Ramos (cell line): Measurements from ENCODE around the gene FAM76B.
"Not testable (repeated sequence)": the region's sequence is repeated elsewhere in the genome, so short reads cannot be mapped to it uniquely, and the experiment has no call there.

Source experiments
- in situ Hi-C: fragments of 300-500 bp; cut with MboI; formaldehyde crosslinking; loops from one replicate; pipeline ENCODE4 v1.14.3; 2022; ENCODE audit warnings: low sequenced_read_pairs; ENCODE audit not compliant: unreplicated experiment

Gene FAM76B

DNA sequence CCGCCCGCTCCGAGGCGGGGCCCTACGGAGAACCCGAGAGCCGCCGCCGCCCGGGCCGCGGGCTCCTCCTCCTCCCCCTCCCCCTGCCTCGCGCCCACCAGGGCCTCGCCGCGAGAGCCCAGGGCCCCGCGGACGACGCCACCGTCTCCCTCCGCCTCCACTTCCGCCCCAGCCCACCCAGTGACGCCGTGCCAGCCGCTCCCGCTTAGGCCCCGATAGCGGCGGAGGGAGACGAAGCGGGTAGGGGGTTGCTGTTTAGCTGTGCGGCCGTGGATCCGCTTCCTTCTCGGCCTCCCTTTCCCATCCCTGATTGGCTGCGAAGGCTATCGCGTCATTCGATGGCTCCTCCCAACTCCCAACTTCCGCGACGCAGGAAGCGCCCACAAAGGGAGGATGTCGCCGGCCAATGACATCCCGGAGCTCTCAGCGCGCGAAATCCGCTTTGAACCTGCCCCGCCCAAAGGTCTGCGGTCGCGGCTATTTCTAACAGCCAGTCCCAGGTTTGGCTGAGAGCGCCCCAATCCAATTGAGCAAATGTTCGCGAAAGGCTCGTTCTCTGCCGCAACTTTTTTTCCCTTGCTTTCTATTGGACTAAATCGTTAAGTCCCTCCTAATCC lies at the start of gene FAM76B:
Gene FAM76B (minus strand): TSS at position 277 of the 617 bp plus-strand sequence. CDS start 304 bp downstream, outside the sequence.
- in situ Hi-C loops, result no loop called here

DNA sequence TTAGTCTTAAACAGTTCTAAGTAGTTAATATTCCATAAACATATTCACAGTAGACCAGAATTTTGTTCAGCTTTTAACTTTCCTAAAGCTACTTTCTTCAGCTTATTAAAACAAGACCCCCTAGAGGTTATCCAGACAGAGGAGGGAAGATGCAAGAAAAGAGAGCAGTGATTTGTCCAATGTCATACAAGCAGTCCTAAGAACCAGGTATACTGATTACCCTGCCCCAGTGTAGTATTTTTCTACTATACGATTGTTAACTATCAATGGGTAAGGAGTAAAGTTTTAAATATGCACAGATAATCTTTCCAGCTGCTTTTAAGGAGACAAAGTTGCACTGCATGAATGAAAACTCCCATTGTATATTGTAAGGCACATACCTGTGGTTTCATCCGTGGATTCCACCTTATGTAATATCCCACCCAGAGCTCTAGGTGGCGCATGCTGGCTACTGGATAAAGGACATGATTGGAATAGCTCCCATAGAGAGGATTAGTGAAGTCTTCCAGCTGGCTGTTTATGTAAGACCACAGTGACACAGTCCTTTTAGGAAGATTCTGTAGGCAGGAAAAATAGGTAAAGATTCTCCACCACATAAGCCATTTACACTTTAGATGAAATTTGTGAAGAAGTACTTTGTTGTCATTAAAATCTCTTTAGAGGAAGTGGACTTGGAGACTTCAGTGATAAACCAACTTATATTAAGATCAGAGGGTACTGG lies 46.3 kb upstream of the FAM76B start:
- in situ Hi-C loops, result loop anchor here (25.0 kb wide), 1 partner anchor 551 kb away; the partner anchor contains the start of genes CCDC82 and JRKL

DNA sequence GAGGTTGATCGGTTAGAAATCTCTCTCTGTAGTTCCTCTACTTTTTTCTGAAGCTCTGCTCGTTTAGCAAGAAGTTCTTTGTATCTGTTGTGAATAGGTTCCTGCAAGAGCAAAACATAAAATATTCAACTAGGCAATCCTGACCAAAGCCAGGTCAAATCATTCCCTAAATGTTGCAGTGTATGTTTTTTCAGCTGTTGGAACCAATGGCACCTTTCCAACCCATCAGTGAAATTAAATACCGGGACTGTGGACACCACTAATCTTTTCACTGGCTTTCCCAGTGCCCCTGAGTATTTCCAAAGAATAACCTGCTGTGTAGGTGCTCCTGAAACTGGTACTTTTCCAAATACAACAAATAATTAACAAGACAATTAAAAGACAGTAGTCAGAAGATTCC lies 45.8 kb upstream of the FAM76B start:
- in situ Hi-C loops, result loop anchor here (25.0 kb wide), 1 partner anchor 552 kb away; the partner anchor contains the start of genes CCDC82 and JRKL

DNA sequence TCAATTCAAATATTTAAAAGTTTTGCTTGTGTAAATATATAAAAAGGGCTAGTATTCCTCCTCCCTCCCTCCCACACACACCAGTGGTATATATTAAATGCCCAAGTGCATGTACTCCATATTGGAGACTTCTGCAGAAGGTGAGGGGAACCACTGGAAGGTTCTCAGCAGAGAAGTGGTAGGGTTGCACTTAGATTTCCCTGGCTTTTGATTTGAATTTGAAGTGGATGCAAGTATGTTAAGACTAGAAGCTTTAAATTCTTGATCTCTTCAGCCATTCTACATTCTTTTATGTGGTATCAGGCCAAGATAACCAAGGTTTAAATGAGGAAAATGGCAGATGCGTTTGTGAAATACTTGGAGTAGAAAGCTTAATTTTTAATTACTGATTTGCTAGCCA lies 43.8 kb upstream of the FAM76B start:
- in situ Hi-C loops, result loop anchor here (25.0 kb wide), 1 partner anchor 554 kb away; the partner anchor contains the start of genes CCDC82 and JRKL

DNA sequence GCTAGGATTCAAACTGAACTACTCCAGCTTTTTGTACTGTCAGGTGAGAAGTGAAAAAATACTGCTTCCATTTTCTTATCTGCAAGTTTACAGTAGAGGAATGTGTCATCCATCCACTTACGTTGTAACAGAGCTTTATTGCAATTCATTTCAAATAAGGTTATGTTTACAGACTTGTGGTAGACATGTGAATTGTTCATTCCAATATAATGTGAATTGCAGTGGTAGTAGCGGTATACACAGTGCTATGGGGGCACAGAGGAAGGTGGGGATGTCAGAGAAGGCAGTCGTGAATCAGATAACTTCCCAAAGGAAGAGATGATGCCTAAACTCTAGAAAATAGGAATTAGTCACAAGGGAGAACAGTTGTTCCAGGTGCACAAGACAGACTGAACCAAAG lies 43.2 kb upstream of the FAM76B start:
- in situ Hi-C loops, result loop anchor here (25.0 kb wide), 1 partner anchor 555 kb away; the partner anchor contains the start of genes CCDC82 and JRKL

DNA sequence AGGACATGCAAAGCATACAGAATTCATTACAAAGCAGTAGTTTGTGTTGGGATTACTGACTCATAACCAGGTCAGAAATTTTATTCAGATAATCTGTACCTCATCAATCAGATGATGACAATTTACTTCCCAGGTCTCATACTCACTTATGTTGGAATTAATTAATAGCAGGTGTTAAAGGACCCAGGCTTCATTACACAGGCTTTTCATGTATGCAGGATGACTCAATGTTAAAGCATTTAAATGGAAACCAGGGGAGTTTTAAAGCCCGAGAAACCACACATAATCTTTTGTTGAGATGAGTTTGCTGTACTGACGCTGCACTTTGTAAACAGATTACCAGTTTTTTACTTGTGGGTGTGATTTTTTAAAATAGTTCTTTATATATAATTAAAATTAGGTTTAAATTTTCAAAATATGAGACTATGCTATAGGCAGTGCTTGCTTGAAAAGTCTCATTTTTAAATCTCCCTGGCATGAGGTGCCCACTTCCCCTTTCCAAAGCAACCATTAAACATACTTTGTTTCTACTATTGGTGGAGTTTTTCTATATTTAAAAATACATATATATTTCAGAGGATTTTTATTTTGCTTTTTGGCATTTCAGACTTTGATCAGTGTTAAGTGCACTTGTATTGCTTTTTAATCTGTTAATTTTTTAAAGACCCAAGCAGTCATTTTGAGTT lies 41.8 kb upstream of the FAM76B start:
- in situ Hi-C loops, result loop anchor here (25.0 kb wide), 1 partner anchor 556 kb away; the partner anchor contains the start of genes CCDC82 and JRKL

DNA sequence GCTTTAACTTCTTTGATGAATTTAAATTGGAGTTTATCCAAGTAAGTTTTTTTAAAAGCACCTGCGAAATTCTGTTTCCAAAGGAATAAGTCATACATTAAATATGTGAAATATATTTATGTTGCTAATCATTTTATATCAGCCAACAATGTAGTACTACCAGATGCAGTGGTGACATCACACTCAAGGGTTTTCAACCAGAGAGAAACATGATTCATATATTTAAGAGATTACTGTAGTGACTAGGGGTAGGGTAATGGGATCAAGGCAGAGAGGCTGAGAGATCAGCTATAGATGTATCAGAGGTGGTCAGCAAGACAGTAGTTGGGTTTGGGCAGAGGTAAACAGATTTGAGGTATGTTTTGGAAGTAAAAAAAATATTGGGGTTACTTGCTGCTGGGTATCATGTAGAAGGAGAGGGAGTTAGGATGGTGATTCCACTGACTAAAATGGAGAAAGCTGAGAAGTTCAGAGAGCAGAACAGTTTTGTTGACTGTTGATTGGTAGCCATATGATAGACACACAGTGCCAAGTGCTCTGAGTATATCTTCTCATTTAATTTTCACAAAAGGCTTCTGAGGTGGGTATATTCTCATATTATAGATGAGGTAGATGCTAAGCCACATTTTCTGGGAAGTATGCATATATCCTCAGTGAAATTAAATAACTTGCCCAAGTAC lies 40.1 kb upstream of the FAM76B start:
- in situ Hi-C loops, result loop anchor here (25.0 kb wide), 1 partner anchor 558 kb away; the partner anchor contains the start of genes CCDC82 and JRKL

DNA sequence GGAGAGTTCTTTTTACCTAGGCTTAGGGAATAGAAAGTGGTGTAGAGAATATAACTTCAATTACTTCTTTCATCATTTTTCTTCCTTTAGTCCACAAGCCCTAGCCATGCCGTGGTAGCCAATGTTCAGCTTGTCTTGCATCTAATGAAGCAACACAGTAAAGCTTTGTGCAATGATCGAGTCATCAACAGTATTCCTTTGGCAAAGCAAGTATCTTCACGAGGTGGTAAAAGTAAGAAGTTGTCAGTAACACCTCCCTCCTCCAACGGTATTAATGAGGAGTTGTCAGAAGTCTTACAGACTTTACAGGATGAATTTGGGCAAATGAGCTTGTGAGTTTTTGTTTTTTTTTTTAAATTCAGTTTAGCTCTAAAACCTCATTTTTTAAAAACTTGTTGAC lies 38.1 kb upstream of the FAM76B start:
- in situ Hi-C loops, result loop anchor here (25.0 kb wide), 1 partner anchor 560 kb away; the partner anchor contains the start of genes CCDC82 and JRKL

DNA sequence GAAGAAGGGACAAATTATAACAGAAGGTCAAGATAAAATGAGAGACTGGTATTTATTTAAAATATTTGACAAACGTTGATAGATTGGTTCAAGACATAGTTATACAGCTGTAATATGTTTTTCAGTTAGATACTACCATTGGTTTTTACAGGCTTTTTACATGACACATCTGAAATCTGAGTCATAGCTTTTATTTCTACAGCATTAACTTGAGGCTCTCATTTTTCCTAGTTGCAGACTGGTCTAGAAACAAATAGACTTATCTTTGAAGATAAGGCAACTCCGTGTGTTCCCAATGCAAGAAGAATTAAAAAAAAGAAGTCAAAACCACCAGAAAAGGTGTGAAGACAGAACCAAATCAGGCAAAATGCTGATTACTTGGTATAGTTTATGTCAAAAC lies 32.1 kb upstream of the FAM76B start:
- in situ Hi-C loops, result no loop called here

DNA sequence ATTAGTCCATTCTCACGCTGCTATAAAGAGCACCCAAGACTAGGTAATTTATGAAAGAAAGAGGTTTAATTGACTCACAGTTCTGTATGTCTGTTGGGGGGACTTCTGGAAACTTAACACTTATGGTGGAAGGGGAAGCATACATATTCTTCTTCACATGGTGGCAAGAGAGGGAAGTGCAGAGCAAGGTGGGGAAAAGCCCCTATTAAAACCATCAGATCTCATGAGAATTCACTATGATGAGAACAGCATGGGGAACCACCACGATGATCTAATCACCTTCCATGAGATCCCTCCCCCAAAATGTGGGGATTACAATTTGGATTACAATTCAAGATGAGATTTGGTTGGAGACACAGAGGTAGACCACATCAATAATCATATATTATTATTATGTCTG lies 26.5 kb upstream of the FAM76B start:
- in situ Hi-C loops, result no loop called here

DNA sequence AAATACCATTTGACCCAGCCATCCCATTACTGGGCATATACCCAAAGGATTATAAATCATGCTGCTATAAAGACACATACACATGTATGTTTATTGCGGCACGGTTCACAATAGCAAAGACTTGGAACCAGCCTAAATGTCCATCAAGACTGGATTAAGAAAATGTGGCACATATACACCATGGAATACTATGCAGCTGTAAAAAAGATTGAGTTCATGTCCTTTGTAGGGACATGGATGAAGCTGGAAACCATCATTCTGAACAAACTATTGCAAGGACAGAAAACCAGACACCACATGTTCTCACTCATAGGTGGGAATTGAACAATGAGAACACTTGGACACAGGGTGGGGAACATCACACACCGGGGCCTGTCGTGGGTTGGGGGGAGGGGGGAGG lies 21.5 kb upstream of the FAM76B start:
- in situ Hi-C loops, result not testable (repeated sequence)

DNA sequence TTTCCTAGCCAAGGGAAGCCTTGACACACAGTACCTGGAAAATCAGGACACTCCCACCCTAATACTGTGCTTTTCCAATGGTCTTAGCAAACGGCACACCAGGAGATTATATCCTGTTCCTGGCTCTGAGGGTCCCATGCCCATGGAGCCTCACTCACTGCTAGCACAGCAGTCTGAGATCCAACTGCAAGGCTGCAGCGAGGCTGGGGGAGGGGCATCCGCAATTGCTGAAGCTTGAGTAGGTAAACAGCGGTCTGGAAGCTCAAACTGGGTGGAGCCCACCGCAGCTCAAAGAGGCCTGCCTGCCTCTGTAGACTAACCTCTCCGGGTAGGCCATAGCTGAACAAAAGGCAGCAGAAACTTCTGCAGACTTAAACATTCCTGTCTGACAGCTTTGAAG lies 16.9 kb upstream of the FAM76B start:
- in situ Hi-C loops, result not testable (repeated sequence)

DNA sequence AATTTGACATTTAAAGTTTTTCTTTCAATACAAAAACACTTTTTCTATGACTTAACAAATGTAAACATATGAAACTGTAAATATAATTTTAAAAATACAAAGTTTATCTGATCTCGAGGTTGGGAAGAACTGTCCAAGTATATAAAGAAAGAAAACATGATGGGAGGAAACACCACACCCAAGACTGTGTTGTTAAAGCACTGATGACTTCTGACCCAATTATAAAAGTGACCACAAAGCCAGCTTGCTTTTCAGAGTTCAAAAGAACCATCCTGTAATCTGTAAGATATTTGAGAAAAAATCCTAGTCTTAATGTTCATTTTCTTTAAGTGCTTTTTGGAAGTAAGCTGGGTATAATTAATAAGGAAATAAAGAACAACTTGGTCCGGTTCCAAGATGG lies 16.3 kb upstream of the FAM76B start:
- in situ Hi-C loops, result no loop called here

DNA sequence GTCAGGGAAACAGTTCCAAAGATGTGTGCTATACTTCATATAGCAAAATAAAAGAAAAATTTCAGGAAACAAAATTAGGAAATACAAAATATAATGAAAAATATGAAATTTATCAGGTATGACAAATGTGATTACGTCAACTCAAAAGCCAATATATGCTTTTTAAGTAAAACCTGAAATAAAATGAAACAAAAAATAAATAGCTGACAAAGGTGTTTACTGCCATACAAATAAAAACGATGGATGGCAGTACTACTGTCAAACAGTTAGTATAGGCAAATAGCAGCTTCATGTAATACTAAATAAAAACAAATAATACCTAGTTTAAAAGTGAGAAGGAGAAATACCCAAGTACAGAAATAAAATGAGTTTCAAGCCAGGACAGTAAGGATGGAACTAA lies 14.4 kb upstream of the FAM76B start:
- in situ Hi-C loops, result no loop called here

DNA sequence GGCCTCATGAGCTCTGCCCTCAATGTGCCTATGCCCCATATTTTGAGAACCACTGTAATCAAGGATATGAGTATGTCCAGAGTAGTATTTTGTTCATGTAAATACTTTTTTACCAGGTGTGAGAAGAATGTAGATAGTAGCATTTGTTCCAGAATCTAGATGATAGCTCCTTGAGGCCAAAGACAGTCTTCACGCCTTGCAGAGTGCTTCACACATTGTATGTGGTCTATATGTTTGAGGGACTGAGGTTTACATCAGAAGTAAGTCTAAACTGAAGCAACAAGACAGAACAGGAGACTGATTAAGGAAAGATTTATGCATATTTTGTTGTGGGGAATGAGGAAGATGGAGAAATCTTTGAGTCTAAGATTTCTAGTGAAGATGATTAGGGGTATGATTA lies 13.2 kb upstream of the FAM76B start:
- in situ Hi-C loops, result no loop called here

DNA sequence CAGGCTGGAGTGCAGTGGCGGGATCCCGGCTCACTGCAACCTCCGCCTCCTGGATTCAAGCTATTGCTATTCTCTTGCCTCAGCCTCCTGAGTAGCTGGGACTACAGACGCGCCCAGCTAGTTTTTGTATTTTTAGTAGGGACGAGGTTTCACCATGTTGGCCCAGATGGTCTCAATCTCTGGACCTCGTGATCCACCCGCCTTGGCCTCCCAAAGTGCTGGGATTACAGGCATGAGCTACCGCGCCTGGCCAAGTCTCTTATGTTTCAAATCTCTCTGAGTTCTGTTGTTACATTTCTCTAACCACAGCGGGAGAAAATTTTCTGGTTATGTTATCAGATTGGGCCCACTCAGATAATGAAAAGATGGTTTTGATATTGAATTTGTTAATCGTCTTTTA lies 10.9 kb upstream of the FAM76B start:
- in situ Hi-C loops, result no loop called here

DNA sequence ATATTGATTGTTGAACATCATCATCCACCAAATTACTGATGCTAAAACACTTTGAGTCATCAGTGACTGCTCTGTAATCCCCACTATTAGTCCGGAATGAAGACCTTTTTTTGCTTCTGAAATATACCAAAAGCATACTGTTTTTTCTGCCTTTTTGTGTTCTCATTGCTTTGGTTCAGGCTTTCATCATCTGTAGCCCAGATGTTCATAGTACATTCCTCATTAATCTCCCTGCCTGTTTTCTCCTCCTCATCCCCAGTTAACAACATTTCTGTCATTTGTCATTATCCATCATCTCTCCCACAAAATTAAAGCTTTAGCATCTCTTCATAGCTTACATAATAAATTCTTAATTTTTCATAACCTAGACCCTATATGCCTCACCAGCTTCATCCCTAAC lies 10.0 kb upstream of the FAM76B start:
- in situ Hi-C loops, result no loop called here

DNA sequence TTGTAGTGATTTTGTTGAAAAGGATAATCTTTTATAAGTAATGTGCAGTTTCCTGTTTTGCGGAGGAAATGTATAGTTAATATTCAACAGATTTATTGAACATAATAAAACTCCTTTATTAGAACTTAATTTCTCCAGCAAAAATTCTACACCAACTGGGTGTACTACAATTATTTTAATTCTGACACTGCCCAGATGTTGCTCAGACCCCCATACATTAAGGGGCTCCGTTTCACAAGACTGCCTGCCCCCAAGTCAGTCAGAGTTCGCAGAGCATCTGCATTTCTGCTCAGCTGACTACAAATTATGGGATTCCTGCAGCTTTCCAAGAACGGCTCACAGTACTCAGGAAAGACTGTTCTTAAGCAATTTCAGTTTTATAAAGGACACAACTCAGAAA lies 6.9 kb upstream of the FAM76B start:
- in situ Hi-C loops, result no loop called here

DNA sequence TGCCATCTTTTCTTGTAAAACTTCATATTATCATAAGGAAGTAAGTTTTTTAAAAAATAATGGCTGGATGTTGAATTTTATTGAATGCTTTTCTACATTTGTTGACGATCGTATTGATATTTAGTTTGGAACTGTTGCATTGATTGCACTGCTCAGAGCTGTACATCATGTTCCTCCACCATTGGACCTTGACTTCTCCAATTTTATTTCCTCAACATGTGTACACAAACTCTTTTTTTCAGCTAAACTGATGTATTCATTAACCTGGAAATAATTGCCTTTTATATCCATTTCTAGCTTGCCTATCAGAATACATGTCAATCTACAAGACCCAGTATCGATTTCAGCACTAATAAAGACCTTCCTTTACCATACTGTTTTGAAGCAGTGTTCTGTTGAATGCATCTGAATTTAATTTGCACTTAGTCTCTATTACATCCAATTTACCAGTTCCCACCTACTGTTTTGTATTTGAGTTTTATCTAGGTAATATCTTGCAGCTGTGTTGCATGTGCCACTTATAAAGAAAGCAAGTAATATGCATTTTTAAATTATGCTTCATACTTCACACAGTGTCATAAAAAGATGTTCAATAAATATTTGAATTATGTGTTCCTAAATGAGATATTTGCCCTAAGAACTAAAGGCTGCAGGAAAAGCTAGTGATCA lies 6.2 kb upstream of the FAM76B start:
- in situ Hi-C loops, result no loop called here

DNA sequence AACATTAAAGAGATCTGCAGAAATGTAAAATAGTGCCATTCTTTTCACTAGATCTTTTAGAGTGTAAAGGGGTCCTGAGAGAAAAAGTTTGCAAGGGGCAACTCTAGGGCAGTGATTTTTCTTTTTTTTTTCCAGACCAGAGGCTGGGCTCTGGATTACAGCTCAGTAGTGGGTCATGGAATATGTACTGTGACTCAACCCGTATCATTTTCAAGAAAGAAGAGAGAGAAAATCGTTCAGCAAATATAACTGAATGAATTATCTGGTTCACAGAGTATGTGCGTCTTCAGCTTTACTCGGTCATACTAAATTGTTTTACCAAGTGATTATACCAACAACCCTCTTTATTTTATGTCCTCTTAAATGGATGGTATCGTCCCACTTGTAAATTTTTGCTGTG lies 4.5 kb upstream of the FAM76B start:
- in situ Hi-C loops, result no loop called here
